ENCODE results near the gene SRP54.
A peak's percentile ranks its signal among the peaks of the same experiment; 100 is the strongest.

SRP54 gene

GRCh38 chr14:34982421-34983147 lies at the start of gene SRP54:
TSS of gene SRP54 (plus strand) at chr14:34982992. CDS start at chr14:34996710, 13,718 bp downstream.
- TF ChIP-seq CTCF (IDR thresholded peaks at IDR 0.05; ENCODE audit: extremely low read depth, missing control alignments) = no peak
- peak; percentile 92 for DNase-seq (ENCODE audit: low spot score)

DNA sequence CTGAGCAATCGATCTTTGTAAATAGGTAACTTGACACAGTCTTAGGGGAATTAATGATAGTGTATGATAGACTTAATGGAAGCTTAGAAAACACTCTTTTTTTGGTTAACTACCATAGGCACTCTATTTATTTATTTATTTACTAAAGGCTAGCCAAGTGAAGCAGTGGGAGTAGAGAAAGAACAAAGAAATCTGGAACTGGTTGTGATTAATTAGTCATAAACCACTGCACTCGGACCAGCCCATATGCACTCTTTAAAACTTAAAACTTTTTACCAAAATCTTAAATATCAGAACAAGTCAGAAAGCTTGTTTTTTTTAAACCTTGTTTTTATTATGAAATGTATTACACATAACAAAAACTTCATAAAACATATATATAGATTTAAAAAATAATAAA lies 49.5 kb upstream of the SRP54 start:
- no peak for TF ChIP-seq CTCF (IDR thresholded peaks at IDR 0.05; ENCODE audit: extremely low read depth, missing control alignments)
- no peak for DNase-seq (ENCODE audit: low spot score)

GRCh38 chr14:34935488-34935887 lies 47.3 kb upstream of the SRP54 start:
- no peak for DNase-seq (ENCODE audit: low spot score)
- TF ChIP-seq CTCF (IDR thresholded peaks at IDR 0.05; ENCODE audit: extremely low read depth, missing control alignments) = no peak

DNA sequence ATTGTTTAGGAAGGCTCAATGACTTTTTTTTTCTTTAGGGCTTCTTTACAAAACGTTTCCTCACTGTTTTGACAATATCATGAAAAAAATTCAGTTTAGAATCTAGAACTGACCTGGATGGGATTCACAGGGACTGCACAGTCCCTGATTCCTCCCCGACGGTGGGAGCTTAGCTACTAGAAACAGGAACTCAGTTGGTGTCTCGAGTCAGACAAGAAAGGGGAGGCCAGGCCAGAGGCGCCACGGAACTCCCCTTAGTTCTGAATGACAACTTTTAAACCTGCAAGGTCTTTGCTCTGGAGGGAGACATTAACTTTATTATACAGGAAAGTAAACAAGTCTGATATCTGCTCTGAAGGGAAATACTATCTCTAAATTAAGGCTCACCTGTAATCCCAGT lies 45.4 kb upstream of the SRP54 start:
- TF ChIP-seq CTCF (IDR thresholded peaks at IDR 0.05; ENCODE audit: extremely low read depth, missing control alignments) = no peak

DNA sequence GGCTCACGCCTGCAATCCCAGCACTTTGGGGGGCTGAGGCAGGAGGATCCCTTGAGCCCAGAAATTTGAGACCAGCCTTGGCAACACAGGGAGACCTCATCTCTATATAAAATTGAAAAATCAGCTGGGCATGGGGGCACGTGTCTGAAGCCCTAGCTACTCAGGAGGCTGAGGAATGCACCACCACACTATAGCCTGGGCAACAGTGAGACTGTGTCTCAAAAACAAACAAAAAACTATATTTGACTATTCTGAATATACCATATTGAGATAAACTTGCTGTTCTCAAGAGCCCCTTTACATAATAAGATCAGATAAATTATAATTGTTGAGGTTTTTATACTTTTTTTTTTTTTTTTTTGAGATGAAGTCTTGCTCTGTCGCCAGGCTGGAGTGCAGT lies 44.9 kb upstream of the SRP54 start:
- DNase-seq (ENCODE audit: low spot score) = no peak
- no peak for TF ChIP-seq CTCF (IDR thresholded peaks at IDR 0.05; ENCODE audit: extremely low read depth, missing control alignments)

More for the DNA sequence above, 45.4 kb upstream of the SRP54 start:
- DNase-seq (ENCODE audit: low spot score) = no peak

- no peak for TF ChIP-seq CTCF (IDR thresholded peaks at IDR 0.05; ENCODE audit: extremely low read depth, missing control alignments)
These were observed 39.3 kb upstream of the SRP54 start for GRCh38 chr14:34943506-34943905.

DNA sequence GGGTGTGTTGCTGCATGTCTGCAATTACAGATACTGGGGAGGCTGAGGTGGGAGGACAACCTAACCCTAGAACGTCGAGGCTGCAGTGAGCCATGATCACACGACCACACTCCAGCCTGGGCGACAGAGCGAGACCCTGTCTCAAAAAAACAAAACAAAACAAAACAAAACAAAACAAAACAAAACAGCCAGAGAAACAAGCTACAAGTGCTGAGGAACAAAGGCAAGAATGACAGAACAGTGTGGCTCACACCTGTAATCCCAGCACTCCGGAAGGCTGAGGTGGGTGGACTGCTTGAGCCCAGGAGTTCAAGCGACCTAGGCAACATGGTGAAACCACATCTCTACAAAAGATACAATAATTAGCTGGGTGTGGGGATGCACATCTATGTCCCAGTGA lies 38.0 kb upstream of the SRP54 start:
- no peak for DNase-seq (ENCODE audit: low spot score)
- no peak for TF ChIP-seq CTCF (IDR thresholded peaks at IDR 0.05; ENCODE audit: extremely low read depth, missing control alignments)

More at GRCh38 chr14:34943506-34943905, 39.3 kb upstream of the SRP54 start:
- DNase-seq (ENCODE audit: low spot score) = no peak
